GM12878 (cell line): ENCODE results near the gene LSM5.
A peak's percentile ranks its signal among the peaks of the same experiment; 100 is the strongest.

Source experiments
- CHD2 ChIP-seq: IDR thresholded peaks from 2 replicates; pipeline ENCODE4 v1.6.1; 2011; ENCODE audit warnings: low read depth, low read length, improper control_type of control experiment, borderline replicate concordance
- CTCF ChIP-seq, 3 experiments: IDR thresholded peaks in 2 of 3; conservative IDR thresholded peaks in 1 of 3; 2 replicates each; pipeline ENCODE4 v1.5.1; 2011; ENCODE audit warnings: low read depth in 3 of 3, low read length in 3 of 3, mild to moderate bottlenecking in 3 of 3, control low read depth in 2 of 3, moderate library complexity in 2 of 3, inconsistent platforms in 1 of 3, mixed read lengths in 1 of 3; ENCODE audit not compliant: control insufficient read depth in 2 of 3, insufficient read depth in 1 of 3; ENCODE audit errors: extremely low read depth in 1 of 3
- EGR1 ChIP-seq, 2 experiments: IDR thresholded peaks; 1 replicate in 1 of 2; 2 replicates in 1 of 2; pipeline ENCODE4 v1.6.1; 2011 to 2012; ENCODE audit warnings: low read depth in 2 of 2, low read length in 2 of 2, borderline replicate concordance in 1 of 2, mild to moderate bottlenecking in 1 of 2, moderate library complexity in 1 of 2
- EZH2 ChIP-seq: IDR thresholded peaks from 2 replicates; pipeline ENCODE4 v1.6.1; 2012; ENCODE audit warnings: low read depth, mild to moderate bottlenecking, control low read depth, inconsistent platforms, low read length, borderline replicate concordance; ENCODE audit not compliant: control insufficient read depth
- MYC ChIP-seq: IDR thresholded peaks from 2 replicates; pipeline ENCODE4 v1.6.1; 2011; ENCODE audit warnings: mild to moderate bottlenecking, low read length, moderate library complexity, inconsistent platforms; ENCODE audit not compliant: insufficient read depth, insufficient replicate concordance, insufficient read length, severe bottlenecking
- NFYB ChIP-seq: IDR thresholded peaks from 2 replicates; pipeline ENCODE4 v1.6.1; 2011; ENCODE audit warnings: low read depth, mild to moderate bottlenecking, low read length, improper control_type of control experiment, moderate library complexity; ENCODE audit not compliant: insufficient read depth
- NR2F1 ChIP-seq: fragments of 450-650 bp; conservative IDR thresholded peaks from 2 replicates; pipeline ENCODE4 v1.6.1; 2017; ENCODE audit warnings: mild to moderate bottlenecking
- POLR2AphosphoS5 ChIP-seq: IDR thresholded peaks from 2 replicates; pipeline ENCODE4 v1.6.1; 2011; ENCODE audit warnings: mild to moderate bottlenecking, low read length, inconsistent platforms
- RAD21 ChIP-seq: IDR thresholded peaks from 2 replicates; pipeline ENCODE4 v1.6.1; 2011; ENCODE audit warnings: mild to moderate bottlenecking, low read depth, low read length, moderate library complexity; ENCODE audit not compliant: insufficient read depth
- SP1 ChIP-seq: IDR thresholded peaks from one replicate; pipeline ENCODE4 v1.6.1; 2011; ENCODE audit warnings: low read depth, low read length
- SUPT20H ChIP-seq: IDR thresholded peaks from 2 replicates; pipeline ENCODE4 v1.6.1; 2011; ENCODE audit warnings: low read depth, mild to moderate bottlenecking, low read length, moderate library complexity, borderline replicate concordance; ENCODE audit not compliant: control insufficient read depth
- YY1 ChIP-seq: IDR thresholded peaks from 2 replicates; pipeline ENCODE4 v1.6.1; 2011; ENCODE audit warnings: low read depth, mild to moderate bottlenecking, low read length
- TF ChIP-seq, protein P1 (sequence below): IDR thresholded peaks from 2 replicates; pipeline ENCODE4 v1.6.1; 2012; ENCODE audit warnings: low read depth, low read length, improper control_type of control experiment
- TF ChIP-seq, protein P2 (sequence below): fragments of 450-650 bp; IDR thresholded peaks from 2 replicates; pipeline ENCODE4 v1.6.1; 2017; ENCODE audit warnings: mild to moderate bottlenecking, low read depth, inconsistent platforms; ENCODE audit not compliant: poor library complexity, severe bottlenecking

GRCh38 chr7:32495298-32496051 lies 5.3 kb upstream of the LSM5 start, which contains the start of gene AVL9:
- TF ChIP-seq CTCF (IDR thresholded peaks at IDR 0.05 in 2 of 3, conservative IDR thresholded peaks at IDR 0.05 in 1 of 3; ENCODE audit: control insufficient read depth in 2 of 3, extremely low read depth in 1 of 3, insufficient read depth in 1 of 3, low read depth in 3 of 3, low read length in 3 of 3) (no peak), POLR2AphosphoS5 (peak; percentile 94), NR2F1 (peak; percentile 72), YY1 (peak; percentile 44), NFYB (no peak), EZH2 (no peak), MYC (no peak), SP1 (no peak), SUPT20H (no peak), CHD2 (no peak), RAD21 (no peak), EGR1 (IDR thresholded peaks at IDR 0.05; ENCODE audit: borderline replicate concordance in 1 of 2, low read depth in 2 of 2, low read length in 2 of 2) (peak in 1 of 2 experiments; percentile 50; a peak in 1 of 3 replicates)
- TF ChIP-seq, protein P1, sequence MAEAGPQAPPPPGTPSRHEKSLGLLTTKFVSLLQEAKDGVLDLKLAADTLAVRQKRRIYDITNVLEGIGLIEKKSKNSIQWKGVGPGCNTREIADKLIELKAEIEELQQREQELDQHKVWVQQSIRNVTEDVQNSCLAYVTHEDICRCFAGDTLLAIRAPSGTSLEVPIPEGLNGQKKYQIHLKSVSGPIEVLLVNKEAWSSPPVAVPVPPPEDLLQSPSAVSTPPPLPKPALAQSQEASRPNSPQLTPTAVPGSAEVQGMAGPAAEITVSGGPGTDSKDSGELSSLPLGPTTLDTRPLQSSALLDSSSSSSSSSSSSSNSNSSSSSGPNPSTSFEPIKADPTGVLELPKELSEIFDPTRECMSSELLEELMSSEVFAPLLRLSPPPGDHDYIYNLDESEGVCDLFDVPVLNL: no peak
- TF ChIP-seq, protein P2, sequence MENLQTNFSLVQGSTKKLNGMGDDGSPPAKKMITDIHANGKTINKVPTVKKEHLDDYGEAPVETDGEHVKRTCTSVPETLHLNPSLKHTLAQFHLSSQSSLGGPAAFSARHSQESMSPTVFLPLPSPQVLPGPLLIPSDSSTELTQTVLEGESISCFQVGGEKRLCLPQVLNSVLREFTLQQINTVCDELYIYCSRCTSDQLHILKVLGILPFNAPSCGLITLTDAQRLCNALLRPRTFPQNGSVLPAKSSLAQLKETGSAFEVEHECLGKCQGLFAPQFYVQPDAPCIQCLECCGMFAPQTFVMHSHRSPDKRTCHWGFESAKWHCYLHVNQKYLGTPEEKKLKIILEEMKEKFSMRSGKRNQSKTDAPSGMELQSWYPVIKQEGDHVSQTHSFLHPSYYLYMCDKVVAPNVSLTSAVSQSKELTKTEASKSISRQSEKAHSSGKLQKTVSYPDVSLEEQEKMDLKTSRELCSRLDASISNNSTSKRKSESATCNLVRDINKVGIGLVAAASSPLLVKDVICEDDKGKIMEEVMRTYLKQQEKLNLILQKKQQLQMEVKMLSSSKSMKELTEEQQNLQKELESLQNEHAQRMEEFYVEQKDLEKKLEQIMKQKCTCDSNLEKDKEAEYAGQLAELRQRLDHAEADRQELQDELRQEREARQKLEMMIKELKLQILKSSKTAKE: no peak
